ENCODE results near the gene TMC4. TPM values are rescaled to one million over a fixed set of nuclear protein-coding genes. Genes with fewer than 3 reads are reported as not detected.
"Not testable (repeated sequence)": the region's sequence is repeated elsewhere in the genome, so short reads cannot be mapped to it uniquely, and the experiment has no call there.

Gene TMC4
- polyA plus RNA-seq, 1 donor from 2014 or later, result 0.15 TPM

DNA sequence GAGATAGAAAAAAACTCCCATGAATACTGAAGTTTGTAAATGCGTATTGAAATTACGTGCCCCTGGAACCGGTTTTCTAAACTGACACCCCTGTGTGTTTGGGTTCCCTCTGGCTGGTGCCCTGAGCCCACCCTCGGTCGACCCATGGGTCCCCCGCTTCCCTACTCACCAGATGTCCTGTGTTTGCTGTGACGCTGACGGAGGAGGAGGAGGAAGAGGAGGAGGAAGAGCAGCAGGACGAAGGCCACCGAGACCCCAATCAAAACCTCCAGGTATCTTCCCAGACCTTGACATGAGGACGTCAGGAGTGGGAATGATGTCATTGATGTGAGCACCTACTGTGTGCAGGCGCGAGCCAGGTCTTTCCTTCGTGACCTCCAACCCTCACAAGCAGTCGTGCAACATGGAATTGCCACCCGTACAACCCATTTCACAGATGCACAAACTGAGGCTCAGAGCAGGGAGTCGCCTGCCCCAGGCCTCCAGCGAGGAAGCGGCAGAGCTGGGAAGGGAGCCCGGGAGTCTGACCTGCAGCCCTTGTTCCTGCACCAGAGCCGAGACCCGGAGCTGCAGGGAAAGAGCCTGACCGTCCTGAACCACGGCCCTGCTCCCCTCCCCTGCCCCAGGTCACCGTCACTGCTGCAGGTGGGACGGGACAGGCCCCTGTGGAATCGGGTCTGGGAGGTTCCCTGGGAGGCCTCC lies 46.2 kb upstream of the TMC4 start:
- no peaks in the 10 kb centered on the region for H3K36me3 ChIP-seq (ENCODE audit: insufficient read depth, low read length)
- no peaks in the 10 kb centered on the region for H3F3A ChIP-seq (ENCODE audit: insufficient read depth, low read length, poor library complexity, severe bottlenecking)
- no peak for TF ChIP-seq EZH2 (IDR thresholded peaks at IDR 0.05; ENCODE audit: borderline replicate concordance, insufficient read depth, low read length, poor library complexity, severe bottlenecking)
- TF ChIP-seq EP300 (conservative IDR thresholded peaks at IDR 0.05; ENCODE audit: poor library complexity, severe bottlenecking), result no peak
- TF ChIP-seq MXI1 (conservative IDR thresholded peaks at IDR 0.05; ENCODE audit: poor library complexity, severe bottlenecking), result no peak
- no peaks in the 10 kb centered on the region for H3K9me3 ChIP-seq (ENCODE audit: low read length)
- no peaks in the 10 kb centered on the region for H4K20me1 ChIP-seq (ENCODE audit: insufficient read depth)
- H2AFZ ChIP-seq (ENCODE audit: low read depth, low read length), result no peak overlapping the region
- H3K9me2 ChIP-seq (ENCODE audit: insufficient read depth, low read length), result no peaks in the 10 kb centered on the region
- no peak overlapping the region for H3K27ac ChIP-seq (ENCODE audit: low read length)
- H3K4me2 ChIP-seq (ENCODE audit: low read length), result no peak overlapping the region
- H3K79me2 ChIP-seq (replicated peaks; ENCODE audit: insufficient read depth, low read length), result no peaks in the 10 kb centered on the region
- no peaks in the 10 kb centered on the region for H3K27me3 ChIP-seq (ENCODE audit: insufficient read depth, low read depth, low read length)
- no peak overlapping the region for H3K9ac ChIP-seq (ENCODE audit: low read length)
- H3K4me3 ChIP-seq (ENCODE audit: low read length), result no peak overlapping the region

DNA sequence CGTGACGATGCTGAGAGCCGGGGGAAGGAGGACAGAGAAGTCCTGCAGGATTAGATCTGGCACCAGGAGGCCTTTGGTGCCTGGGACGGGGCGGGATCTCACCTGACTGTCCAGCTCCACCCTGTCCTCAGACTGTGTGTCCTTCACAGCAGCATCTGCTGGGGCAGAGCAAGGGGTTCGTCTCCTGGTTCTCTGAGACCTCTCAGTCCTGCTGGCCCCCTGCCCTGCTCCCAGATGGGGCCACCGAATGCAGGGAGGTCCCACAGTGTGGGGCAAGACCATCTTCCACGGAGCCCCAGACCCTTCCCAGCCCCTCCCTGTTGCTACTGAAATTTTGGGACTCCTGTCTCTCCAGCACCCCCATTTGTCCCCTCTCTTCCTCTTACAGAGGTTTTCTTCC lies 45.3 kb upstream of the TMC4 start:
- Histone ChIP-seq H3K9me2 (ENCODE audit: insufficient read depth, low read length) (no peaks in the 10 kb centered on the region), H3K27ac (ENCODE audit: low read length) (no peak overlapping the region), H3K36me3 (ENCODE audit: insufficient read depth, low read length) (no peaks in the 10 kb centered on the region), H3K79me2 (replicated peaks; ENCODE audit: insufficient read depth, low read length) (no peaks in the 10 kb centered on the region), H3K9ac (ENCODE audit: low read length) (no peak overlapping the region), H3K9me3 (ENCODE audit: low read length) (no peaks in the 10 kb centered on the region), H4K20me1 (ENCODE audit: insufficient read depth) (no peaks in the 10 kb centered on the region), H3F3A (ENCODE audit: insufficient read depth, low read length, poor library complexity, severe bottlenecking) (no peaks in the 10 kb centered on the region), H3K27me3 (ENCODE audit: insufficient read depth, low read depth, low read length) (no peaks in the 10 kb centered on the region), H3K4me2 (ENCODE audit: low read length) (no peak overlapping the region), H2AFZ (ENCODE audit: low read depth, low read length) (no peak overlapping the region), H3K4me3 (ENCODE audit: low read length) (no peak overlapping the region)
- TF ChIP-seq EZH2 (IDR thresholded peaks at IDR 0.05; ENCODE audit: borderline replicate concordance, insufficient read depth, low read length, poor library complexity, severe bottlenecking), result no peak
- TF ChIP-seq, protein P1, sequence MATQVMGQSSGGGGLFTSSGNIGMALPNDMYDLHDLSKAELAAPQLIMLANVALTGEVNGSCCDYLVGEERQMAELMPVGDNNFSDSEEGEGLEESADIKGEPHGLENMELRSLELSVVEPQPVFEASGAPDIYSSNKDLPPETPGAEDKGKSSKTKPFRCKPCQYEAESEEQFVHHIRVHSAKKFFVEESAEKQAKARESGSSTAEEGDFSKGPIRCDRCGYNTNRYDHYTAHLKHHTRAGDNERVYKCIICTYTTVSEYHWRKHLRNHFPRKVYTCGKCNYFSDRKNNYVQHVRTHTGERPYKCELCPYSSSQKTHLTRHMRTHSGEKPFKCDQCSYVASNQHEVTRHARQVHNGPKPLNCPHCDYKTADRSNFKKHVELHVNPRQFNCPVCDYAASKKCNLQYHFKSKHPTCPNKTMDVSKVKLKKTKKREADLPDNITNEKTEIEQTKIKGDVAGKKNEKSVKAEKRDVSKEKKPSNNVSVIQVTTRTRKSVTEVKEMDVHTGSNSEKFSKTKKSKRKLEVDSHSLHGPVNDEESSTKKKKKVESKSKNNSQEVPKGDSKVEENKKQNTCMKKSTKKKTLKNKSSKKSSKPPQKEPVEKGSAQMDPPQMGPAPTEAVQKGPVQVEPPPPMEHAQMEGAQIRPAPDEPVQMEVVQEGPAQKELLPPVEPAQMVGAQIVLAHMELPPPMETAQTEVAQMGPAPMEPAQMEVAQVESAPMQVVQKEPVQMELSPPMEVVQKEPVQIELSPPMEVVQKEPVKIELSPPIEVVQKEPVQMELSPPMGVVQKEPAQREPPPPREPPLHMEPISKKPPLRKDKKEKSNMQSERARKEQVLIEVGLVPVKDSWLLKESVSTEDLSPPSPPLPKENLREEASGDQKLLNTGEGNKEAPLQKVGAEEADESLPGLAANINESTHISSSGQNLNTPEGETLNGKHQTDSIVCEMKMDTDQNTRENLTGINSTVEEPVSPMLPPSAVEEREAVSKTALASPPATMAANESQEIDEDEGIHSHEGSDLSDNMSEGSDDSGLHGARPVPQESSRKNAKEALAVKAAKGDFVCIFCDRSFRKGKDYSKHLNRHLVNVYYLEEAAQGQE (IDR thresholded peaks at IDR 0.05; ENCODE audit: borderline replicate concordance), result no peak
- TF ChIP-seq EP300 (conservative IDR thresholded peaks at IDR 0.05; ENCODE audit: poor library complexity, severe bottlenecking), result no peak

GRCh38 chr19:54217517-54218247 lies 44.7 kb upstream of the TMC4 start:
- H3K9ac ChIP-seq (ENCODE audit: low read length); H3K4me2 ChIP-seq (ENCODE audit: low read length); H2AFZ ChIP-seq (ENCODE audit: low read depth, low read length); H3K9me2 ChIP-seq (ENCODE audit: insufficient read depth, low read length); H3K79me2 ChIP-seq (replicated peaks; ENCODE audit: insufficient read depth, low read length); H3K36me3 ChIP-seq (ENCODE audit: insufficient read depth, low read length); H3K27me3 ChIP-seq (ENCODE audit: insufficient read depth, low read depth, low read length); H3F3A ChIP-seq (ENCODE audit: insufficient read depth, low read length, poor library complexity, severe bottlenecking); H4K20me1 ChIP-seq (ENCODE audit: insufficient read depth); H3K4me3 ChIP-seq (ENCODE audit: low read length); H3K9me3 ChIP-seq (ENCODE audit: low read length); H3K27ac ChIP-seq (ENCODE audit: low read length): not testable (repeated sequence)

All from neural cell (in vitro differentiated cells).